Neural cell (in vitro differentiated cells): ENCODE results near the gene JMJD7. TPM values are rescaled to one million over a fixed set of nuclear protein-coding genes. Genes with fewer than 3 reads are reported as not detected.

Experiments used
- H2AFZ ChIP-seq: fragments of 200-600, 300-800 bp; sonication (generic), shearing (Covaris generic); 2 replicates; pipeline ENCODE4 v1.6.0; 2014; ENCODE audit warnings: low read depth, mild to moderate bottlenecking, antibody characterized with exemption, low read length, moderate library complexity
- H3F3A ChIP-seq: fragments of 200-600 bp; shearing (Covaris generic); 2 replicates; pipeline ENCODE4 v1.6.1; 2016; ENCODE audit warnings: mild to moderate bottlenecking, moderate library complexity, mixed read lengths, antibody characterized with exemption, low read length; ENCODE audit not compliant: insufficient read depth, poor library complexity, severe bottlenecking
- H3K27ac ChIP-seq: fragments of 200-600, 300-800 bp; sonication (generic), shearing (Covaris generic); 2 replicates; pipeline ENCODE4 v1.5.1; 2014; ENCODE audit warnings: mild to moderate bottlenecking, low read length, moderate library complexity
- H3K27me3 ChIP-seq: fragments of 300-800, 200-600 bp; sonication (generic), shearing (Covaris generic); 2 replicates; pipeline ENCODE4 v1.6.0; 2014; ENCODE audit warnings: mild to moderate bottlenecking, low read depth, low read length, moderate library complexity; ENCODE audit not compliant: insufficient read depth
- H3K36me3 ChIP-seq: fragments of 300-800, 200-600 bp; sonication (generic), shearing (Covaris generic); 2 replicates; pipeline ENCODE4 v1.5.1; 2014; ENCODE audit warnings: mild to moderate bottlenecking, antibody characterized with exemption, low read length, moderate library complexity; ENCODE audit not compliant: insufficient read depth
- H3K4me2 ChIP-seq: fragments of 300-800, 200-600 bp; sonication (generic), shearing (Covaris generic); 2 replicates; pipeline ENCODE4 v1.6.0; 2014; ENCODE audit warnings: mild to moderate bottlenecking, low read length
- H3K4me3 ChIP-seq: fragments of 300-800, 200-600 bp; sonication (generic), shearing (Covaris generic); 2 replicates; pipeline ENCODE4 v1.5.1; 2014; ENCODE audit warnings: mild to moderate bottlenecking, low read length, moderate library complexity
- H3K79me2 ChIP-seq: fragments of 200-600 bp; shearing (Covaris generic); replicated peaks from 2 replicates; pipeline ENCODE4 v1.6.0; 2014; ENCODE audit warnings: mild to moderate bottlenecking, low read length, moderate library complexity; ENCODE audit not compliant: insufficient read depth
- H3K9ac ChIP-seq: fragments of 300-800, 200-600 bp; sonication (generic), shearing (Covaris generic); 2 replicates; pipeline ENCODE4 v1.6.1; 2016; ENCODE audit warnings: mild to moderate bottlenecking, low read length, mixed read lengths
- H3K9me2 ChIP-seq: fragments of 200-600 bp; shearing (Covaris generic); 2 replicates; pipeline ENCODE4 v1.6.1; 2016; ENCODE audit warnings: mild to moderate bottlenecking, low read length, mixed read lengths; ENCODE audit not compliant: insufficient read depth
- H3K9me3 ChIP-seq: fragments of 200-600, 300-800 bp; sonication (generic), shearing (Covaris generic); 2 replicates; pipeline ENCODE4 v1.6.1; 2016; ENCODE audit warnings: mild to moderate bottlenecking, mixed run types, low read length, moderate library complexity, mixed read lengths
- H4K20me1 ChIP-seq: fragments of 200-600 bp; shearing (Covaris generic); 2 replicates; pipeline ENCODE4 v1.6.1; 2016; ENCODE audit warnings: mild to moderate bottlenecking, mixed run types; ENCODE audit not compliant: insufficient read depth
- EP300 ChIP-seq: fragments of 450-650 bp; conservative IDR thresholded peaks from 2 replicates; pipeline ENCODE4 v1.6.1; 2014; ENCODE audit warnings: antibody characterized with exemption, mild to moderate bottlenecking, moderate library complexity; ENCODE audit not compliant: poor library complexity, severe bottlenecking
- EZH2 ChIP-seq: fragments of 200-600, 300-800 bp; shearing (Covaris generic), sonication (generic); IDR thresholded peaks from 2 replicates; pipeline ENCODE4 v1.6.1; 2014; ENCODE audit warnings: antibody characterized with exemption, low read length, borderline replicate concordance, mild to moderate bottlenecking; ENCODE audit not compliant: insufficient read depth, poor library complexity, severe bottlenecking
- MXI1 ChIP-seq: fragments of 450-650 bp; conservative IDR thresholded peaks from 2 replicates; pipeline ENCODE4 v1.6.1; 2014; ENCODE audit warnings: antibody characterized with exemption, mild to moderate bottlenecking; ENCODE audit not compliant: poor library complexity, severe bottlenecking
- POLR2AphosphoS5 ChIP-seq: IDR thresholded peaks from 2 replicates; pipeline ENCODE4 v1.6.1; 2012
- RAD21 ChIP-seq: fragments of 450-650 bp; conservative IDR thresholded peaks from 2 replicates; pipeline ENCODE4 v1.6.1; 2014; ENCODE audit warnings: antibody characterized with exemption, mild to moderate bottlenecking, moderate library complexity
- SMC3 ChIP-seq: fragments of 450-650 bp; conservative IDR thresholded peaks from 2 replicates; pipeline ENCODE4 v1.6.1; 2014; ENCODE audit warnings: antibody characterized with exemption, mild to moderate bottlenecking, moderate library complexity; ENCODE audit not compliant: poor library complexity
- TAF1 ChIP-seq: IDR thresholded peaks from 2 replicates; pipeline ENCODE4 v1.6.1; 2012; ENCODE audit warnings: low read depth
- polyA plus RNA-seq: library from polyadenylated mRNA; depleted of rRNA; stranded (reverse); fragments of >200 nt; gene quantifications from 2 replicates; pipeline ENCODE4 v1.2.3, GENCODE V29; 2014
- TF ChIP-seq, protein P1 (sequence below): fragments of 450-650 bp; IDR thresholded peaks from 2 replicates; pipeline ENCODE4 v1.5.1; 2014; ENCODE audit warnings: antibody characterized with exemption, mild to moderate bottlenecking, moderate library complexity; ENCODE audit not compliant: poor library complexity, severe bottlenecking
- TF ChIP-seq, protein P2 (sequence below): IDR thresholded peaks from 2 replicates; pipeline ENCODE4 v1.6.1; 2012; ENCODE audit warnings: borderline replicate concordance

Gene JMJD7
- polyA plus RNA-seq, 1 donor from 2014 or later = 14.0 TPM

DNA sequence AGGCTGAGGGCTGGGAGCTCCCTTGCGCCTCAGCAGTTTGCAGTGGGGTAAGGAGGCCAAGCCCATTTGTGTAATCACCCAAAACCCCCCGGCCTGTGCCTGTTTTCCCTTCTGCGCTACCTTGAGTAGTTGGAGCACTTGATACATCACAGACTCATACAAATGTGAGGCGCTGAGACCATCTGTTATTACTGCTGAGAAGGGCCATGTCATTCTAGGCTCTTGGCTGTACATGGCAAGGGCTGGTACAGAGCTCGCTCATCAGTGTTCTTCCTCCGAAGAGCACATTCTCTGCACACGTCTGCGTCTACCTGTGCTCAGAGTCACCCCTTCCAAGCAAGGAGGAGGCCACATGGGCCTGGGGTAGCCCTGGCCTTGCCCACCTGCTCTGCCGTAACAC is 20.1 kb downstream of the JMJD7 start:
- Histone ChIP-seq H4K20me1 (no peaks in the 10 kb centered on the region), H3K9me2 (no peaks in the 10 kb centered on the region), H3K79me2 (no peaks in the 10 kb centered on the region), H3K36me3 (no peaks in the 10 kb centered on the region), H3K4me2 (no peak overlapping the region), H3F3A (no peaks in the 10 kb centered on the region), H2AFZ (no peak overlapping the region), H3K4me3 (no peak overlapping the region), H3K27ac (no peak overlapping the region), H3K27me3 (no peaks in the 10 kb centered on the region), H3K9me3 (no peaks in the 10 kb centered on the region), H3K9ac (no peak overlapping the region)
- TF ChIP-seq RAD21 (no peak), EZH2 (no peak), EP300 (no peak), POLR2AphosphoS5 (no peak), TAF1 (no peak)
- TF ChIP-seq, protein P1, sequence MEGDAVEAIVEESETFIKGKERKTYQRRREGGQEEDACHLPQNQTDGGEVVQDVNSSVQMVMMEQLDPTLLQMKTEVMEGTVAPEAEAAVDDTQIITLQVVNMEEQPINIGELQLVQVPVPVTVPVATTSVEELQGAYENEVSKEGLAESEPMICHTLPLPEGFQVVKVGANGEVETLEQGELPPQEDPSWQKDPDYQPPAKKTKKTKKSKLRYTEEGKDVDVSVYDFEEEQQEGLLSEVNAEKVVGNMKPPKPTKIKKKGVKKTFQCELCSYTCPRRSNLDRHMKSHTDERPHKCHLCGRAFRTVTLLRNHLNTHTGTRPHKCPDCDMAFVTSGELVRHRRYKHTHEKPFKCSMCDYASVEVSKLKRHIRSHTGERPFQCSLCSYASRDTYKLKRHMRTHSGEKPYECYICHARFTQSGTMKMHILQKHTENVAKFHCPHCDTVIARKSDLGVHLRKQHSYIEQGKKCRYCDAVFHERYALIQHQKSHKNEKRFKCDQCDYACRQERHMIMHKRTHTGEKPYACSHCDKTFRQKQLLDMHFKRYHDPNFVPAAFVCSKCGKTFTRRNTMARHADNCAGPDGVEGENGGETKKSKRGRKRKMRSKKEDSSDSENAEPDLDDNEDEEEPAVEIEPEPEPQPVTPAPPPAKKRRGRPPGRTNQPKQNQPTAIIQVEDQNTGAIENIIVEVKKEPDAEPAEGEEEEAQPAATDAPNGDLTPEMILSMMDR = no peak

DNA sequence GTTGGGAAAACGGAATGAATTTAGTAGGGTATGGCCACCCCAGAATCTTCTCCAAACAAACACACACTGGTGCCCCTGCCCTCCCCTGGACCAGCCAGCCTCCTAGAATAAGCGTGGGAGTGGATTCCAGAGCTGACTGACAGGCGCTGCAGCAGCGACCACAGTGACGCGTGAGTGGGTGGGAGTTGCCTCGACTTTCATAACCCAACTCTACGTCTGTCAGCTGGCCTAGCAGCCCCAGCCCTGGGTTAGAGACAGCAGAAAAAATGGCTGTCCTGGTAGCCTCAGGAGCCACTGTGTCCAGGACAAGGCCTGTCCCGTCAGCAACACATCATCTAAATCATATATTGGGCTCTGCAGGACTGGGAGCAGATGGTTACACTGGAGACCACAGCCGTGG is 20.7 kb downstream of the JMJD7 start:
- Histone ChIP-seq H4K20me1 (no peaks in the 10 kb centered on the region), H3K9me3 (no peaks in the 10 kb centered on the region), H2AFZ (no peak overlapping the region), H3K9me2 (no peaks in the 10 kb centered on the region), H3K4me2 (no peak overlapping the region), H3K27me3 (no peaks in the 10 kb centered on the region), H3K9ac (no peak overlapping the region), H3F3A (no peaks in the 10 kb centered on the region), H3K27ac (no peak overlapping the region), H3K4me3 (no peak overlapping the region), H3K36me3 (no peaks in the 10 kb centered on the region), H3K79me2 (no peaks in the 10 kb centered on the region)
- TF ChIP-seq EP300 (no peak), POLR2AphosphoS5 (no peak), TAF1 (no peak), SMC3 (no peak), EZH2 (no peak), RAD21 (no peak), MXI1 (no peak)
- TF ChIP-seq, protein P2, sequence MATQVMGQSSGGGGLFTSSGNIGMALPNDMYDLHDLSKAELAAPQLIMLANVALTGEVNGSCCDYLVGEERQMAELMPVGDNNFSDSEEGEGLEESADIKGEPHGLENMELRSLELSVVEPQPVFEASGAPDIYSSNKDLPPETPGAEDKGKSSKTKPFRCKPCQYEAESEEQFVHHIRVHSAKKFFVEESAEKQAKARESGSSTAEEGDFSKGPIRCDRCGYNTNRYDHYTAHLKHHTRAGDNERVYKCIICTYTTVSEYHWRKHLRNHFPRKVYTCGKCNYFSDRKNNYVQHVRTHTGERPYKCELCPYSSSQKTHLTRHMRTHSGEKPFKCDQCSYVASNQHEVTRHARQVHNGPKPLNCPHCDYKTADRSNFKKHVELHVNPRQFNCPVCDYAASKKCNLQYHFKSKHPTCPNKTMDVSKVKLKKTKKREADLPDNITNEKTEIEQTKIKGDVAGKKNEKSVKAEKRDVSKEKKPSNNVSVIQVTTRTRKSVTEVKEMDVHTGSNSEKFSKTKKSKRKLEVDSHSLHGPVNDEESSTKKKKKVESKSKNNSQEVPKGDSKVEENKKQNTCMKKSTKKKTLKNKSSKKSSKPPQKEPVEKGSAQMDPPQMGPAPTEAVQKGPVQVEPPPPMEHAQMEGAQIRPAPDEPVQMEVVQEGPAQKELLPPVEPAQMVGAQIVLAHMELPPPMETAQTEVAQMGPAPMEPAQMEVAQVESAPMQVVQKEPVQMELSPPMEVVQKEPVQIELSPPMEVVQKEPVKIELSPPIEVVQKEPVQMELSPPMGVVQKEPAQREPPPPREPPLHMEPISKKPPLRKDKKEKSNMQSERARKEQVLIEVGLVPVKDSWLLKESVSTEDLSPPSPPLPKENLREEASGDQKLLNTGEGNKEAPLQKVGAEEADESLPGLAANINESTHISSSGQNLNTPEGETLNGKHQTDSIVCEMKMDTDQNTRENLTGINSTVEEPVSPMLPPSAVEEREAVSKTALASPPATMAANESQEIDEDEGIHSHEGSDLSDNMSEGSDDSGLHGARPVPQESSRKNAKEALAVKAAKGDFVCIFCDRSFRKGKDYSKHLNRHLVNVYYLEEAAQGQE = no peak
- TF ChIP-seq, protein P1 = no peak
